ENCODE measurements around the gene ANKRD11.

DNA sequence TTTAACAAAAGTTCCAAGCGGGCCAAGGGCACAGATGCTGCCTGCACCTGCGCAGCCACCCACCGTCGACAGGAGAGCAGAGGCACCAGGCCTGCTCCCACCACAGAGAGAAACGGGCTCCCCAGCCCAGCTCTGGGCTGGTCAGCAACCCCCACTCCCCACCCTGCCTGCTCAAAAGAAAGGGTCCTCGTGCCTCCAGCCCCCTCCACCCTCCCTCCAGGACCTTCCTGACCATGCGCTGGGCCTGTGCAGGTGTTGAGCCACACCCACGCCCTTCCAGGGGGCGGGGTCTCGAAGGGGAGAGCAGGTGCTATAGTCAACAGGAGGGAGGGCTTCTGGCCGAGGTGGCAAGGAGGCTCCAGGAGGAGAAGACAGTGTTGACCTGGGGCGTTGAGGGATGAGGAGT, 247.6 kb downstream of the ANKRD11 start:
- TF ChIP-seq, protein P1, sequence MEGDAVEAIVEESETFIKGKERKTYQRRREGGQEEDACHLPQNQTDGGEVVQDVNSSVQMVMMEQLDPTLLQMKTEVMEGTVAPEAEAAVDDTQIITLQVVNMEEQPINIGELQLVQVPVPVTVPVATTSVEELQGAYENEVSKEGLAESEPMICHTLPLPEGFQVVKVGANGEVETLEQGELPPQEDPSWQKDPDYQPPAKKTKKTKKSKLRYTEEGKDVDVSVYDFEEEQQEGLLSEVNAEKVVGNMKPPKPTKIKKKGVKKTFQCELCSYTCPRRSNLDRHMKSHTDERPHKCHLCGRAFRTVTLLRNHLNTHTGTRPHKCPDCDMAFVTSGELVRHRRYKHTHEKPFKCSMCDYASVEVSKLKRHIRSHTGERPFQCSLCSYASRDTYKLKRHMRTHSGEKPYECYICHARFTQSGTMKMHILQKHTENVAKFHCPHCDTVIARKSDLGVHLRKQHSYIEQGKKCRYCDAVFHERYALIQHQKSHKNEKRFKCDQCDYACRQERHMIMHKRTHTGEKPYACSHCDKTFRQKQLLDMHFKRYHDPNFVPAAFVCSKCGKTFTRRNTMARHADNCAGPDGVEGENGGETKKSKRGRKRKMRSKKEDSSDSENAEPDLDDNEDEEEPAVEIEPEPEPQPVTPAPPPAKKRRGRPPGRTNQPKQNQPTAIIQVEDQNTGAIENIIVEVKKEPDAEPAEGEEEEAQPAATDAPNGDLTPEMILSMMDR (optimal IDR thresholded peaks at IDR 0.05 in 1 of 3, IDR thresholded peaks at IDR 0.05 in 1 of 3, conservative IDR thresholded peaks at IDR 0.05 in 1 of 3; ENCODE audit: extremely low read depth in 1 of 3, insufficient read depth in 2 of 3, low read length in 3 of 3), result no peak
- TF ChIP-seq EZH2 (IDR thresholded peaks at IDR 0.05; ENCODE audit: low read length), result no peak
